Skeletal muscle tissue (tissue), 4 donors: Measurements from ENCODE around the gene GADD45B. TPM values are rescaled to one million over a fixed set of nuclear protein-coding genes. Genes with fewer than 3 reads are reported as not detected.
"Not testable (repeated sequence)": the region's sequence is repeated elsewhere in the genome, so short reads cannot be mapped to it uniquely, and the experiment has no call there.

Experiments used
- H3K27ac ChIP-seq: one replicate; pipeline ENCODE4 v1.7.0; 2013; ENCODE audit warnings: mild to moderate bottlenecking, low read depth, low read length, inconsistent platforms
- H3K27me3 ChIP-seq, 3 donors: one replicate each; pipeline ENCODE4 v1.7.0; 2013; ENCODE audit warnings: low read length in 3 of 3; ENCODE audit not compliant: control insufficient read depth in 3 of 3, insufficient read depth in 3 of 3
- H3K36me3 ChIP-seq, 3 donors: one replicate each; pipeline ENCODE4 v1.7.0; 2013; ENCODE audit warnings: low read length in 3 of 3; ENCODE audit not compliant: control insufficient read depth in 3 of 3, insufficient read depth in 3 of 3
- H3K4me1 ChIP-seq, 3 donors: one replicate each; pipeline ENCODE4 v1.7.0; 2013; ENCODE audit warnings: low read length in 3 of 3, mild to moderate bottlenecking in 3 of 3; ENCODE audit not compliant: control insufficient read depth in 3 of 3, insufficient read depth in 3 of 3
- H3K4me3 ChIP-seq, 3 donors: one replicate each; pipeline ENCODE4 v1.7.0; 2013; ENCODE audit warnings: low read length in 3 of 3
- H3K9ac ChIP-seq, 3 donors: one replicate each; pipeline ENCODE4 v1.7.0; 2013; ENCODE audit warnings: low read length in 3 of 3, mild to moderate bottlenecking in 3 of 3, moderate library complexity in 2 of 3, low read depth in 1 of 3
- H3K9me3 ChIP-seq, 3 donors: one replicate each; pipeline ENCODE4 v1.7.0; 2013; ENCODE audit warnings: low read length in 3 of 3; ENCODE audit not compliant: control insufficient read depth in 3 of 3
- total RNA-seq: library from RNA; depleted of rRNA; stranded (reverse); fragments of >200 nt; gene quantifications from one replicate; pipeline ENCODE4 v1.2.3, GENCODE V29; 2014
- donor health status: Osteomylitis.

Gene GADD45B
- total RNA-seq, 1 donor from 2014 or later: 5.7 TPM

DNA sequence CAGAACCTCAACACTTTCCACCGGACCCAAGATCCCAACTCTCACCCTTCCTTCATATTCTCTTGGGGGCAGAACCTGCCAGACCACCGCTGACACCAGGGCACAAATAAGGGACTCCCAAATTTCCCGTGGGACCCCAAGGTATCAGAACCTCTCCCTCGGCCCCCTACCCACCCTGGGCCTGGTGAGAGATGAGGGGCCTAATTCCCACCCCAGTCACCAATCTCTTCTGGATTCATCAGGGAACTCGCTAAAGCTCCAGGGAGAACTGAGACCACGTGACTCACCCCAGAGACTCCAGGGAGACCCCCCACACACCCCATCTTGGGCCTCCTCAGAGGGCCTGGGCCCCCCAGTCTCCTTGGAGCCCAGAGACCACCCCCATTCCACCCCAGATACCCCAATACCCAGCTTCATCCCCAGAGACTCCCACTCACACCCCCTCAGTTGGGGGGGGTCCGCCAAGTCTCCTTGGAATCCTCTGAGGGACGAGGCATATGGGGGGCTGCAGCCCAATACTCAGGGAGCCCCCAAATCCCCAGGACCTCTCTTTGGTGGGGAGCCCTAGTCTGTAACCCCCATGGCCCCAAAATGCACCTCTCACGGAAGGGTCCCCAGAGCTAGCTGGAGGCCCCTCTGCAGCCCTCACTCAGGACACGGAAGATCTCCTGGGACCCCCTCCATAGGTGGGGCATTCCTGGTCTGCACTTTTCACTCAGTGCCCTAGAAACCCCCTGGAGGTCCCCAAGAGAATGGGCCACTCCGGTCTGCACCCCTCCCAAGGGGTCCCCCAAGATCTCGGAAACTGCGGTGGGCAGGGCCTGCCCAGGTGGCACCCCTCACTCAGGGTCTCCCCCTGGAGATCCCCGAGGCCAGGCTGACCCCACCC lies 20.7 kb upstream of the GADD45B start:
- peak overlapping the region; percentile 69 to 79 (median 69) for H3K4me3 ChIP-seq
- no peak overlapping the region for H3K27ac ChIP-seq
- peak overlapping the region; percentile 43 to 86 (median 86) for H3K9ac ChIP-seq

DNA sequence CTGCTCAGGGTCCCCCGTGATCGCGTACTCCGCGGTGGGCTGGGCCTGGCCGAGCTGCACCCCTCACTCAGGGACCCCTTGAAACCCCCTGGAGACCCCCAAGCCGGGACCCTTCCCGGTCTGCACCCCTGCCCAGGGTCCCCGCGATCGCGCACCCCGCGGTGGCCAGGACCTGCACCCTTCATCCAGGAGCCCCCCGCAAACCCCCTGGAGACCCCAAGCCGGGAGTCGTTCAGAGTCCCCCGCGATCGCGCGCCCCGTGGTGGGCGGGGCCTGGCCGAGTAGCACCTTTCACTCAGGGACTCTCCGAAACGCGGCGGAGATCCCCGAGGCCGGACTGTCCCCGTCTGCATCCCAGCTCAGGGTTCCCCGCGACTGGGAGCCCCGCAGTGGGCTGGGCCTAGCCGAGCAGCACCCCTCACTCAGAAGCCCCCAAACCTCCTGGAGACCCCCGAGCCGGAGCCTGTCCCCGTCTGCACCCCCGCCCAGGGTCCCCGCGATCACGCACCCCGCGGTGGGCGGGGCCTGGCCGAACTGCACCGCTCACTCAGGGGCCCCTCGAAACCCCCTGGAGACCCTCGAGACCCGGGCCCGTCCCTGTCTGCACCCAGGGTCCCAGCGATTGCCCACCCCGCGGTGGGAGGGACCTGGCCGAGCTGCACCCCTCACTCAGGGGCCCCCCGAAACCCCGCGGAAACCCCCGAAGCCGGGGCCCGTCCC lies 19.9 kb upstream of the GADD45B start:
- H3K27ac ChIP-seq: no peak overlapping the region
- peaks cover 8 to 11% (median 8%) of the 10 kb centered on the region in 3 donors for H3K4me1 ChIP-seq
- no peaks in the 10 kb centered on the region for H3K9me3 ChIP-seq
- peak overlapping the region; percentile 74 to 86 (median 86) for H3K9ac ChIP-seq
- peak overlapping the region; percentile 69 to 79 (median 69) for H3K4me3 ChIP-seq
- H3K27me3 ChIP-seq: no peaks in the 10 kb centered on the region
- H3K36me3 ChIP-seq: no peaks in the 10 kb centered on the region

More for the DNA sequence above, 20.7 kb upstream of the GADD45B start:
- H3K4me1 ChIP-seq: peaks cover 8 to 11% (median 8%) of the 10 kb centered on the region in 3 donors
- H3K27me3 ChIP-seq: no peaks in the 10 kb centered on the region
- H3K36me3 ChIP-seq: no peaks in the 10 kb centered on the region
- H3K9me3 ChIP-seq: no peaks in the 10 kb centered on the region

- Histone ChIP-seq H3K4me3 (peak overlapping the region; percentile 67 to 78 (median 73)), H3K36me3 (no peaks in the 10 kb centered on the region), H3K27me3 (no peaks in the 10 kb centered on the region), H3K4me1 (peaks cover 16 to 23% (median 21%) of the 10 kb centered on the region in 3 donors), H3K9ac (peak overlapping the region in 2 of 3 donors; percentile 62 to 65), H3K27ac (no peak overlapping the region), H3K9me3 (no peaks in the 10 kb centered on the region)
Measured at GRCh38 chr19:2457394-2458037, 18.4 kb upstream of the GADD45B start.

DNA sequence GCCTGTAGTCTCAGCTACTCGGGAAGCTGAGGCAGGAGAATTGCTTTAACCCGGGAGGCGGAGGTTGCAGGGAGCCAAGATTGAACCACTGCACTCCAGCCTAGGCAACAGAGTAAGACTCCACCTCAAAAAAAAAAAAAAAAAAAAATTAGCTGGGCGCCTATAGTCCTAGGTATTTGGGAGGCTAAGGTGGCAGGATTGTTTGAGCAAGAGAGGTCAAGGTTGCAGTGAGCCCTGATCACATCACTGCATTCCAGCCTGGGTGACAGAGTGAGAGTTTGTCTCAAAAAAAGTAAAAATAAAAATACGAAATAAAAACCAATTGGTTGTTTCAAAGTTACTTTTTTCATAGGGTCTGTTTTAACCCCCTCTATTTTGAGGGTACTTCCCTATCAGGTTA lies 17.9 kb upstream of the GADD45B start:
- H3K36me3 ChIP-seq: no peaks in the 10 kb centered on the region
- H3K27ac ChIP-seq: no peak overlapping the region
- H3K9me3 ChIP-seq: no peaks in the 10 kb centered on the region
- no peak overlapping the region for H3K4me3 ChIP-seq
- no peaks in the 10 kb centered on the region for H3K27me3 ChIP-seq
- peaks cover 16 to 25% (median 23%) of the 10 kb centered on the region in 3 donors for H3K4me1 ChIP-seq
- H3K9ac ChIP-seq: no peak overlapping the region

DNA sequence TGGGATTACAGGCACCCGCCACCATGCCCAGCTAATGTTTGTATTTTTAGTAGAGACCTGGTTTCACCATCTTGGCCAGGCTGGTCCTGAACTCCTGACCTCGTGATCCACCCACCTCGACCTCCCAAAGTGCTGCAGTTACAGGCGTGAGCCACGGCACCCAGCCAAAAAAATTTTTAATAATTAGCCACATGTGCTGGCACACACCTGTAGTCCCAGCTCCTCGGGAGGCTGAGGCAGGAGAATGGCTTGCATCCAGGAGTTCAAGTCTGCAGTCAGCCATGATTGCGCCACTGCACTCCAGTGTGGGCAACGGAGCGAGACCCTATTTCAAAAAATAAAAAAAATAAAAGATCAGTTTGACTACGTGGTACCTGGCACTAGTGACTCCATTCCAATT lies 17.2 kb upstream of the GADD45B start:
- H3K36me3 ChIP-seq, H3K27me3 ChIP-seq, H3K27ac ChIP-seq, H3K9me3 ChIP-seq, H3K9ac ChIP-seq, H3K4me3 ChIP-seq: not testable (repeated sequence)
- peaks cover 16 to 25% (median 23%) of the 10 kb centered on the region in 3 donors for H3K4me1 ChIP-seq

- Histone ChIP-seq H3K27me3 (no peaks in the 10 kb centered on the region), H3K4me1 (peaks cover 16 to 25% (median 23%) of the 10 kb centered on the region in 3 donors), H3K4me3 (no peak overlapping the region), H3K9ac (no peak overlapping the region), H3K36me3 (no peaks in the 10 kb centered on the region), H3K27ac (no peak overlapping the region), H3K9me3 (no peaks in the 10 kb centered on the region)
Measured at GRCh38 chr19:2460245-2460644, 15.7 kb upstream of the GADD45B start.

DNA sequence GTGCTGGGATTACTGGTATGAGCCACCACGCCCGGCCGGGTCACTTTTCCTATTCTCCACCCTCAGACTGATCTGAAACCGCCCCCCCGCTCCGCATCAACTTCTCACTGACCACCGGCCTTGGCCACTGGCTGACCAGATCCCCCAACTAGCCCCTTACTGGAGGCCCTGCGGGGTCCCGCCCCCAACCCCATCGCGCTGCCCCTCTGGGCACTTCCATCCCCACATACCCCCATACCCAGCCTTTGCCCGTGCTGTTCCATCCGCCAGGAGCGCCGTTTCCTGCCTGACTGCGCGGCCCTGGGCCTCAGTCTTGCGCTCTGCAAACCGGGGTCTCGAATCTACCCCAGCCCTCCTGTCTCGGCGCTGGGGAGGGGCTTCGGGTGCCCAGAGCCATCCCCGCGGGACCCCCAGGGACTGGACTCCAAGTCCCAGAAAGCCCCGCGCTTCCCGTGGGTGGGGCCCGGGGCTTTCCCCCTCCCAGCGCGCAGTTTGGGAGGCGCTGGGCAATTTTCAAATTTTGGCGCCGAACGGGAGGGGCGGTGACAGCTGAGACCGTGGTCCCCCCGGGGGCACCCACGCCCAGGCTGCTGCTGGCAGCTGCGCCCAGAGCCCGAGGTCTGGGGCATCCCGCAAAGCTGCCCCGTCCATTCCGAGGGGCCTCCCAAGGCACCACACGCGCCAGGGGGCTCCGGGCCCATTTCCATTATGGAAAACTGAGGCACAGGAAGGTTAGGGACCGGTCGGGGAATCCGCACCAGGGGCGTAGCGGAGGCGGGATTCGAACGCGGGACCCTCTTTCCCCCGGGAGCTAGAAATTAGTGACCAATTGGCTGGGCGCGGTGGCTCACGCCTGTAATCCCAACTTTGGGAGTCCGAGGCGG lies 13.9 kb upstream of the GADD45B start:
- peak overlapping the region; percentile 68 to 73 (median 70) for H3K4me3 ChIP-seq
- peak overlapping the region in 2 of 3 donors; percentile 56 to 70 for H3K9ac ChIP-seq
- no peaks in the 10 kb centered on the region for H3K9me3 ChIP-seq
- no peaks in the 10 kb centered on the region for H3K36me3 ChIP-seq
- H3K27me3 ChIP-seq: no peaks in the 10 kb centered on the region
- peaks cover 7 to 17% (median 12%) of the 10 kb centered on the region in 3 donors for H3K4me1 ChIP-seq
- no peak overlapping the region for H3K27ac ChIP-seq

GRCh38 chr19:2462635-2463421 lies 13.1 kb upstream of the GADD45B start:
- no peaks in the 10 kb centered on the region for H3K27me3 ChIP-seq
- H3K9me3 ChIP-seq: no peaks in the 10 kb centered on the region
- peak overlapping the region in 2 of 3 donors; percentile 56 to 70 for H3K9ac ChIP-seq
- no peak overlapping the region for H3K27ac ChIP-seq
- peaks cover 7 to 17% (median 12%) of the 10 kb centered on the region in 3 donors for H3K4me1 ChIP-seq
- no peaks in the 10 kb centered on the region for H3K36me3 ChIP-seq
- peak overlapping the region; percentile 48 to 73 (median 70) for H3K4me3 ChIP-seq
